CD14-positive monocyte (primary cell): Measurements from ENCODE around the gene KCTD19. TPM values are rescaled to one million over a fixed set of nuclear protein-coding genes. Genes with fewer than 3 reads are reported as not detected.

Experiments used
- DNase-seq, 3 donors: peaks; one replicate each; pipeline ENCODE4 v3.0.0-alpha.2; 2011 to 2022
- H2AFZ ChIP-seq: 2 replicates; pipeline ENCODE4 v1.6.0; 2012; ENCODE audit warnings: mild to moderate bottlenecking, low read depth, low read length, inconsistent platforms; ENCODE audit not compliant: insufficient read depth, poor library complexity, severe bottlenecking
- H3K27ac ChIP-seq, 2 donors: 1 replicate in 1 of 2; 2 replicates in 1 of 2; pipeline ENCODE4 v1.5.1; 2012 to 2013; ENCODE audit warnings: low read length in 2 of 2, control low read depth in 1 of 2, inconsistent platforms in 1 of 2, low read depth in 1 of 2, mild to moderate bottlenecking in 1 of 2
- H3K27me3 ChIP-seq, 2 donors: one replicate each; pipeline versions ENCODE4 v1.6.0 to v1.6.1; 2011 to 2013; ENCODE audit warnings: low read length in 2 of 2; ENCODE audit not compliant: control insufficient read depth in 2 of 2, insufficient read depth in 2 of 2
- H3K36me3 ChIP-seq, 2 donors: replicated peaks in 1 of 2; 1 replicate in 1 of 2; 2 replicates in 1 of 2; pipeline versions ENCODE4 v1.5.1 to v1.6.1; 2012 to 2013; ENCODE audit warnings: low read length in 2 of 2, control low read depth in 1 of 2, inconsistent platforms in 1 of 2, mild to moderate bottlenecking in 1 of 2; ENCODE audit not compliant: insufficient read depth in 2 of 2, control insufficient read depth in 1 of 2
- H3K4me1 ChIP-seq, 2 donors: 1 replicate in 1 of 2; 2 replicates in 1 of 2; pipeline versions ENCODE4 v1.5.1 to v1.6.1; 2012 to 2013; ENCODE audit warnings: low read length in 2 of 2, control low read depth in 1 of 2, inconsistent platforms in 1 of 2, mild to moderate bottlenecking in 1 of 2, moderate library complexity in 1 of 2; ENCODE audit not compliant: insufficient read depth in 2 of 2, control insufficient read depth in 1 of 2
- H3K4me2 ChIP-seq: replicated peaks from 2 replicates; pipeline ENCODE3; 2012; ENCODE audit warnings: low read length, moderate library complexity, mild to moderate bottlenecking; ENCODE audit not compliant: poor library complexity, severe bottlenecking; ENCODE audit errors: extremely low read depth
- H3K4me3 ChIP-seq, 3 experiments: fragments of 200-600 bp in 1 of 3; sonication (generic) in 1 of 3; replicated peaks in 1 of 3; 1 replicate in 2 of 3; 2 replicates in 1 of 3; pipeline ENCODE4 v1.5.1; 2011 to 2013; ENCODE audit warnings: low read length in 3 of 3, mild to moderate bottlenecking in 3 of 3, control low read depth in 2 of 3, low read depth in 2 of 3, inconsistent platforms in 1 of 3, moderate library complexity in 1 of 3
- H3K79me2 ChIP-seq: 2 replicates; pipeline ENCODE4 v1.6.0; 2012; ENCODE audit warnings: mild to moderate bottlenecking, control low read depth, inconsistent platforms, low read length, moderate library complexity; ENCODE audit not compliant: insufficient read depth
- H3K9ac ChIP-seq: 2 replicates; pipeline ENCODE4 v1.6.0; 2017; ENCODE audit warnings: low read length, mild to moderate bottlenecking; ENCODE audit not compliant: insufficient read depth, poor library complexity, severe bottlenecking
- H3K9me3 ChIP-seq, 2 donors: replicated peaks in 1 of 2; 1 replicate in 1 of 2; 2 replicates in 1 of 2; pipeline versions ENCODE4 v1.5.1 to v1.6.1; 2012 to 2013; ENCODE audit warnings: low read length in 2 of 2, control low read depth in 1 of 2; ENCODE audit not compliant: control insufficient read depth in 1 of 2, insufficient read depth in 1 of 2
- H4K20me1 ChIP-seq: 2 replicates; pipeline ENCODE4 v1.6.0; 2012; ENCODE audit warnings: mild to moderate bottlenecking, low read length, control low read depth, moderate library complexity; ENCODE audit not compliant: insufficient read depth
- H3K27ac Mint-ChIP-seq, 7 donors: one replicate each; pipeline ENCODE4 v1.8.0; 2020; ENCODE audit warnings: mild to moderate bottlenecking in 7 of 7, mixed read lengths in 7 of 7, moderate library complexity in 6 of 7, inconsistent platforms in 2 of 7
- H3K27me3 Mint-ChIP-seq, 3 donors: one replicate each; pipeline ENCODE4 v1.8.0; 2021 to 2022; ENCODE audit warnings: low read depth in 3 of 3, mild to moderate bottlenecking in 3 of 3, mixed read lengths in 3 of 3, moderate library complexity in 3 of 3, inconsistent platforms in 1 of 3
- H3K36me3 Mint-ChIP-seq, 2 donors: one replicate each; pipeline ENCODE4 v1.8.0; 2020; ENCODE audit warnings: mixed read lengths in 2 of 2, inconsistent platforms in 1 of 2, mild to moderate bottlenecking in 1 of 2
- H3K4me1 Mint-ChIP-seq: one replicate; pipeline ENCODE4 v1.8.0; 2020; ENCODE audit warnings: mild to moderate bottlenecking, mixed read lengths
- H3K4me3 Mint-ChIP-seq, 2 donors: one replicate each; pipeline ENCODE4 v1.8.0; 2020; ENCODE audit warnings: mild to moderate bottlenecking in 2 of 2, mixed read lengths in 2 of 2, moderate library complexity in 1 of 2
- H3K9me3 Mint-ChIP-seq, 7 donors: one replicate each; pipeline ENCODE4 v1.8.0; 2020 to 2022; ENCODE audit warnings: mixed read lengths in 7 of 7, mild to moderate bottlenecking in 6 of 7, moderate library complexity in 6 of 7, inconsistent platforms in 2 of 7
- CTCF ChIP-seq: fragments of 200-600 bp; IDR thresholded peaks from one replicate; pipeline ENCODE4 v1.8.0; 2022; ENCODE audit warnings: antibody characterized with exemption, mild to moderate bottlenecking
- WGBS: methylation state at CpG from one replicate; pipeline ENCODE4 v1.1.5; 2013; ENCODE audit warnings: missing lambda C conversion rate; ENCODE audit not compliant: insufficient coverage; 5-methylcytosine and 5-hydroxymethylcytosine counted together
- intact Hi-C, 2 donors: fragments of 100-400 bp; cut with micrococcal nuclease; formaldehyde crosslinking; loops; one replicate each; pipeline versions ENCODE4 v1.15.0 to v1.15.1; 2023
- polyA plus RNA-seq, 3 donors: library from polyadenylated mRNA; depleted of rRNA in 1 of 3; unstranded in 2 of 3; stranded (reverse) in 1 of 3; fragments of 300-500 nt in 2 of 3; fragments of >200 nt in 1 of 3; fragmentation: Illumina TruSeq in 2 of 3; gene quantifications; 1 replicate in 2 of 3; 2 replicates in 1 of 3; pipeline ENCODE4 v1.2.3, GENCODE V29; 2012 to 2021

KCTD19 gene
- polyA plus RNA-seq, 3 donors, result not detected

GRCh38 chr16:67304020-67304419, 22.5 kb downstream of the KCTD19 start:
- H4K20me1 ChIP-seq, result no peaks in the 10 kb centered on the region
- H3K4me3 Mint-ChIP-seq, result no peak overlapping the region
- H3K27me3 ChIP-seq, result no peaks in the 10 kb centered on the region
- H3K27ac Mint-ChIP-seq, result no peak overlapping the region
- peaks cover 13% of the 10 kb centered on the region for H3K4me1 Mint-ChIP-seq
- H3K4me1 ChIP-seq, result peaks cover 13 to 14% of the 10 kb centered on the region in 2 donors
- no peak for TF ChIP-seq CTCF
- H3K27ac ChIP-seq, result no peak overlapping the region
- no peak overlapping the region for H3K4me3 ChIP-seq
- no peaks in the 10 kb centered on the region for H3K9me3 ChIP-seq
- 77% methylated on average over 1 of the region's 1 CpG for WGBS
- DNase-seq, result no peak
- H3K36me3 ChIP-seq, result no peaks in the 10 kb centered on the region
- H3K4me2 ChIP-seq, result no peak overlapping the region
- peaks cover 0 to 5% (median 0%) of the 10 kb centered on the region in 7 donors for H3K9me3 Mint-ChIP-seq
- H3K36me3 Mint-ChIP-seq, result no peaks in the 10 kb centered on the region
- peaks cover 2 to 3% (median 2%) of the 10 kb centered on the region in 3 donors for H3K27me3 Mint-ChIP-seq
- H3K9ac ChIP-seq, result no peak overlapping the region
- no peaks in the 10 kb centered on the region for H3K79me2 ChIP-seq
- intact Hi-C loops, result no loop called here
- no peak overlapping the region for H2AFZ ChIP-seq

- H3K4me1 ChIP-seq, result peaks cover 2 to 3% of the 10 kb centered on the region in 2 donors
- H4K20me1 ChIP-seq, result no peaks in the 10 kb centered on the region
- WGBS, result 98% methylated on average over 6 of the region's 8 CpGs
- H3K4me3 ChIP-seq, result no peak overlapping the region
- H2AFZ ChIP-seq, result no peak overlapping the region
- H3K27me3 ChIP-seq, result no peaks in the 10 kb centered on the region
- Mint-ChIP-seq H3K27ac (no peak overlapping the region), H3K36me3 (no peaks in the 10 kb centered on the region), H3K27me3 (peaks cover 2 to 3% (median 3%) of the 10 kb centered on the region in 3 donors), H3K4me1 (peaks cover 3% of the 10 kb centered on the region), H3K4me3 (no peak overlapping the region), H3K9me3 (peaks cover 0 to 5% (median 0%) of the 10 kb centered on the region in 7 donors)
- no peak overlapping the region for H3K27ac ChIP-seq
- no peaks in the 10 kb centered on the region for H3K36me3 ChIP-seq
- H3K9me3 ChIP-seq, result no peaks in the 10 kb centered on the region
- DNase-seq, result no peak
- H3K79me2 ChIP-seq, result no peaks in the 10 kb centered on the region
- H3K9ac ChIP-seq, result no peak overlapping the region
- no peak overlapping the region for H3K4me2 ChIP-seq
- no peak for TF ChIP-seq CTCF
- intact Hi-C loops, result no loop called here
These were observed 23.6 kb downstream of the KCTD19 start for GRCh38 chr16:67302970-67303369.
